Mucosa of rectum (tissue), 2 donors: ENCODE data around the gene LARP4.

Source experiments
- H3K27ac ChIP-seq, 2 donors: one replicate each; pipeline ENCODE4 v1.7.0; 2013; ENCODE audit warnings: inconsistent platforms in 2 of 2, low read depth in 2 of 2, low read length in 2 of 2
- H3K27me3 ChIP-seq, 2 donors: one replicate each; pipeline ENCODE4 v1.7.0; 2013; ENCODE audit warnings: low read length in 2 of 2; ENCODE audit not compliant: control insufficient read depth in 2 of 2, insufficient read depth in 2 of 2
- H3K36me3 ChIP-seq, 2 donors: one replicate each; pipeline ENCODE4 v1.7.0; 2013; ENCODE audit warnings: low read length in 2 of 2; ENCODE audit not compliant: control insufficient read depth in 2 of 2, insufficient read depth in 2 of 2
- H3K4me1 ChIP-seq, 2 donors: one replicate each; pipeline ENCODE4 v1.7.0; 2013; ENCODE audit warnings: low read length in 2 of 2, mild to moderate bottlenecking in 1 of 2; ENCODE audit not compliant: control insufficient read depth in 2 of 2, insufficient read depth in 2 of 2
- H3K4me3 ChIP-seq, 2 donors: one replicate each; pipeline ENCODE4 v1.7.0; 2013; ENCODE audit warnings: low read length in 2 of 2
- H3K9ac ChIP-seq, 2 donors: one replicate each; pipeline ENCODE4 v1.7.0; 2013; ENCODE audit warnings: low read length in 2 of 2, low read depth in 1 of 2, mild to moderate bottlenecking in 1 of 2
- H3K9me3 ChIP-seq, 2 donors: one replicate each; pipeline ENCODE4 v1.7.0; 2013; ENCODE audit warnings: low read length in 2 of 2; ENCODE audit not compliant: control insufficient read depth in 2 of 2
- donor health status: healthy.
- donor health status: Normal muscosa, but diverticular disease.

LARP4 gene

GRCh38 chr12:50400638-50401499, at the start of gene LARP4:
LARP4 (plus strand) TSS chr12:50400885; CDS start chr12:50401011, 126 bp downstream.
- Histone ChIP-seq H3K4me1 (peaks cover 7 to 19% of the 10 kb centered on the region in 2 donors), H3K4me3 (peak within 1 kb of the TSS; percentile 88 to 96), H3K9me3 (no peaks in the 10 kb centered on the region), H3K36me3 (no peaks in the 10 kb centered on the region), H3K27me3 (no peaks in the 10 kb centered on the region), H3K9ac (peak within 1 kb of the TSS; percentile 91 to 92), H3K27ac (peak within 1 kb of the TSS; percentile 93 to 94)

DNA sequence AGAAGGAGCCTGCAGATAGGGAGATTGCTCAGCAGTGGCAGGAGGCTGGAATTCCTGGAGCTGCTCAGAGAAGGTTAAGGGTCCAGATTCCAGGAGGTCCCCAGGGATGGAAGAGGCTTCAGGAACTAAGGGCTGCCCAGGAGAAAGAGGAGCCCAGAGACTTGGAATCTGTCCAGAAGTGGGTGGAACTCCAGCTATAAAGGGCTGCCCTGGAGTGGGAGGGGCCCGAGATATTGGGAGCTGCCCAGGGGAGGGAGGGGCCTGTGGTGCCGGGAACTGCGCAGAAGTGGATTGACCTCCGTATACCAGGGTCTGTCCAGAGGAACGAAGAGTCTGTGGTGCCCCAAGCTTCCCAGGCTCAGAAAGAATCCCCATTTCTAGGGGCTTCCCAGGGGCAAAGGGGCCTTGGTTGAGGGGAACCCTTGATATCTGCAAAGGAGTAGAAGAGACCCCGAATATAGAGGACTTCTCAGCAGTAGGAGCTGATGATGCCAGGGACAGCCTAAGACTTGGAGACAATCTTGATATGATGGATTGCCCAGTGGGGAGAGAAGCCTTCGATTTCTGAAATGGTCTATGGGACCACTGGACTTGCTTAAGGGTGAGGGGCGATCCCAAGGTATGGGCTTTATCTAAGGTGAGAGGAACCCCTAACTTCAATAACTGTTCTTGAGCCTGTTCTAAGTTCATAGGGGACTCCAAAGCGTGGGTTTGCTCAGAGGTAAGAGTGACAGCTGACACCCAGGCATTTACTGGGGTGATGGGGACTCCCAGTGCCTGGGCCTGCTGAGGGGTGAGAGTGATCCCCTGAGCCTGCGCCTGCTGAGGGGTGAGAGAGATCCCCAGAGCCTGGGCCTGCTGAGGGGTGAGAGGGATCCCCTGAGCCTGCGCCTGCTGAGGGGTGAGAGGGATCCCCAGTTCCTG, 49.3 kb upstream of the LARP4 start:
- no peak overlapping the region for H3K9ac ChIP-seq
- H3K36me3 ChIP-seq, result no peaks in the 10 kb centered on the region

DNA sequence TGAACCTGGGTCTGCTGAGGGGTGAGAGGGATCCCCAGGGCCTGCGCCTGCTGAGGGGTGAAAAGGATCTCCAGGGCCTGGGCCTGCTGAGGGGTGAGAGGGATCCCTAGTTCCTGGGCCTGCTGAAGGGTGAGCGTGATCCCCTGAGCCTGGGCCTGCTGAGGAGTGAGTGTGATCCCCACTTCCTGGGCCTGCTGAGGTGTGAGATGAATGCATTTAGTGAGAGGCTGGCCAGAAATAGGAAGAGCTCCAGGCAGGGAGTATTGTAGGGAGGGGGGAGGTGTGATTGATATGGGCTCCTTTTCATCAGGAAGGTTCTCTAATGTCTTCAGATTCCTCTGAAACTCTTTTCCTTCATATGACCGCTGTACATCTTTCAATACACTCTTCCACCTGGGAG, 47.3 kb upstream of the LARP4 start:
- H3K27me3 ChIP-seq, result no peaks in the 10 kb centered on the region
- H3K27ac ChIP-seq, result no peak overlapping the region
- no peak overlapping the region for H3K4me3 ChIP-seq
- H3K36me3 ChIP-seq, result no peaks in the 10 kb centered on the region
- no peak overlapping the region for H3K9ac ChIP-seq
- H3K4me1 ChIP-seq, result peaks cover 3 to 4% of the 10 kb centered on the region in 2 donors
- no peaks in the 10 kb centered on the region for H3K9me3 ChIP-seq

More for the DNA sequence above, 49.3 kb upstream of the LARP4 start:
- peaks cover 3 to 4% of the 10 kb centered on the region in 2 donors for H3K4me1 ChIP-seq
- no peaks in the 10 kb centered on the region for H3K9me3 ChIP-seq
- no peaks in the 10 kb centered on the region for H3K27me3 ChIP-seq
- H3K27ac ChIP-seq, result no peak overlapping the region
- no peak overlapping the region for H3K4me3 ChIP-seq

GRCh38 chr12:50353869-50354593, 46.7 kb upstream of the LARP4 start:
- H3K4me3 ChIP-seq, result peak overlapping the region; percentile 9 to 22
- peak overlapping the region in 1 of 2 donors; percentile 27 for H3K27ac ChIP-seq
- H3K9ac ChIP-seq, result no peak overlapping the region

DNA sequence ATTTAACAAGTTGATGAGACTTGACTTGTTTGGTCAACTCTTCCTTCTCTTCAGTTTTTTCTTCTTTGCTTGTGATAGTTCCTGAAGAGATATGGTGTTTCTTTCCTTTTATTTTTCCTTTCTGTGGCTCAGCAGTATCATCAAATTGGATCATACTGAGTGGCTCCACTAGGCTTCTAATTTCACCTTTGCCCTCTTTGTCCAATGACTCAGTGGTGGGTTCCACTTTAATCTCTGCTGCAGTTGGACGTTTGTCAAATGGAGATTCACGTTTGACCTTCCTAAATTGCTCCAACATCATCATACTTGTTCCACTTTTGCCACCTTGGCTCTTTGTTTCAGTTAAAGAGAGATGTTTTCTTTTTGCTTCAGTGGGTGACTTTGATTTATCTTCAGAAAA, 45.8 kb upstream of the LARP4 start:
- Histone ChIP-seq H3K4me3 (no peak overlapping the region), H3K9me3 (no peaks in the 10 kb centered on the region), H3K9ac (no peak overlapping the region), H3K27ac (no peak overlapping the region), H3K4me1 (peaks cover 3 to 4% of the 10 kb centered on the region in 2 donors), H3K36me3 (no peaks in the 10 kb centered on the region), H3K27me3 (no peaks in the 10 kb centered on the region)

More at GRCh38 chr12:50353869-50354593, 46.7 kb upstream of the LARP4 start:
- Histone ChIP-seq H3K27me3 (no peaks in the 10 kb centered on the region), H3K9me3 (no peaks in the 10 kb centered on the region), H3K4me1 (peaks cover 3 to 4% of the 10 kb centered on the region in 2 donors), H3K36me3 (no peaks in the 10 kb centered on the region)

GRCh38 chr12:50355365-50355764, 45.3 kb upstream of the LARP4 start:
- Histone ChIP-seq H3K4me1 (peaks cover 3 to 4% of the 10 kb centered on the region in 2 donors), H3K9me3 (no peaks in the 10 kb centered on the region), H3K27me3 (no peaks in the 10 kb centered on the region), H3K27ac (no peak overlapping the region), H3K4me3 (no peak overlapping the region), H3K9ac (no peak overlapping the region), H3K36me3 (no peaks in the 10 kb centered on the region)

DNA sequence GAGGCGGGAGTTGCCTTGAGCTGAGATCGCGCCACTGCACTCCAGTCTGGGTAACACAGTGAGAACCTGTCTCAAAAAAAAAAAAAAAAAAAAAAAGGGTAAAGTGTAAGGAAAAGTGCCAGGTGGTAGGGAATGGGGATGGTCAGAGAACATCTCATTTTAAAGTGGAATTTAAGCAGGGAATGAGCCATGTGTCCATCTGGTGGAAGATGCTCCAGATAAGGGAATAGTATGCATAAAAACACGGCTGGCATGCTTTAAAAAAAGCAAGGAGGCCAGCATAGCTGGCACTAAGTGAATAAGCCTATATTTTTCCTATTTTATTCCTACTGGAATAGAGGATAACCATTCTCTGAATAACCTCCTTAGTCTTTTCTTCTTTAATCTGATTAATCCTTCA, 38.0 kb upstream of the LARP4 start:
- Histone ChIP-seq H3K4me1 (no peaks in the 10 kb centered on the region), H3K27ac (no peak overlapping the region), H3K9ac (no peak overlapping the region), H3K36me3 (no peaks in the 10 kb centered on the region), H3K4me3 (no peak overlapping the region), H3K27me3 (no peaks in the 10 kb centered on the region), H3K9me3 (no peaks in the 10 kb centered on the region)

GRCh38 chr12:50363141-50363540, 37.5 kb upstream of the LARP4 start:
- Histone ChIP-seq H3K27me3 (no peaks in the 10 kb centered on the region), H3K4me3 (no peak overlapping the region), H3K36me3 (no peaks in the 10 kb centered on the region), H3K4me1 (no peaks in the 10 kb centered on the region), H3K9me3 (no peaks in the 10 kb centered on the region), H3K9ac (no peak overlapping the region), H3K27ac (no peak overlapping the region)

DNA sequence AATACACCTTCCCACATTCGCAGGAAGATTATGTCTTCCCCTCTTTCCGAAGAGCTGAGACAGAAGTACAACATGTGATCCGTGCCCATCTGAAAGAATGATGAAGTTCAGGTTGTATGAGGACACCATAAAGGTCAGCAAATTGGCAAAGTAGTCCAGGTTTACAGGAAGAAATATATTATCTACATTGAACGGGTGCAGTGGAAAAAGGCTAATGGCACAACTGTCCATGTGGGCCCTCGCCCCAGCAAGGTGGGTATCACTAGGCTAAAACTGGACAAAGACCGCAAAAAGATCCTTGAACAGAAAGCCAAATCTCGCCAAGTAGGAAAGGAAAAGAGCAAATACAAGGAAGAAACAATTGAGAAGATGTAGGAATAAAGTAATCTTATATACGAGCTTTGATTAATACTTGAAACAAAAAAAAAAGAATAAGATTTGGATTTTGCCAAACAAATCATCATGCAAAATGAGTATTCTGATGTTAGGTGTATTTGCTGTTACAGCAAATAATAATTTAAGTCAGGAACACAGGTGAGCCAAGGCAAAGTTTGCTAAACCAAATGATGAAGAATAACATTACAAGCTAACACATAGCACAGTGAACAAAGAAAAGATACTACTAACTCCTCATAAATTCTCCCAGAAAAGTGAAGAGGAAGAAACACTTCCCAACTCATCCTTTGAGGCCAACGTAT, 34.8 kb upstream of the LARP4 start:
- Histone ChIP-seq H3K9ac (no peak overlapping the region), H3K9me3 (no peaks in the 10 kb centered on the region), H3K4me1 (no peaks in the 10 kb centered on the region), H3K27me3 (no peaks in the 10 kb centered on the region), H3K36me3 (no peaks in the 10 kb centered on the region), H3K27ac (no peak overlapping the region), H3K4me3 (no peak overlapping the region)
